Keratinocyte (primary cell): ENCODE data around the gene PIP4K2C. TPM values are rescaled to one million over a fixed set of nuclear protein-coding genes. Genes with fewer than 3 reads are reported as not detected.
A peak's percentile ranks its signal among the peaks of the same experiment; 100 is the strongest.

Experiments
- DNase-seq: peaks from one replicate; pipeline ENCODE4 v3.0.0-alpha.2; 2011; ENCODE audit warnings: low read depth, missing footprints, low spot score
- FAIRE-seq: peaks from 2 replicates; lab custom pipeline; 2011; peaks lifted over from hg19 to GRCh38; lab: Jason Lieb, UNC
- H2AFZ ChIP-seq: 2 replicates; pipeline ENCODE4 v1.6.0; 2012; ENCODE audit warnings: low read length, control low read depth, inconsistent platforms; ENCODE audit not compliant: control insufficient read depth
- H3K27ac ChIP-seq: 2 replicates; pipeline ENCODE4 v1.5.1; 2011; ENCODE audit warnings: low read length; ENCODE audit not compliant: control insufficient read depth, insufficient read depth
- H3K27me3 ChIP-seq: 3 replicates; pipeline ENCODE4 v1.6.0; 2011; ENCODE audit warnings: low read length; ENCODE audit not compliant: control insufficient read depth, insufficient read depth; ENCODE audit errors: extremely low read depth
- H3K36me3 ChIP-seq, 2 experiments: 2 replicates in 1 of 2; 3 replicates in 1 of 2; pipeline ENCODE4 v1.5.1; 2011; ENCODE audit warnings: low read length in 2 of 2, mild to moderate bottlenecking in 1 of 2; ENCODE audit not compliant: control insufficient read depth in 2 of 2, insufficient read depth in 2 of 2; ENCODE audit errors: extremely low read depth in 1 of 2
- H3K4me1 ChIP-seq: 3 replicates; pipeline ENCODE4 v1.5.1; 2011; ENCODE audit warnings: low read length; ENCODE audit not compliant: control insufficient read depth, insufficient read depth; ENCODE audit errors: extremely low read depth
- H3K4me2 ChIP-seq: 3 replicates; pipeline ENCODE4 v1.6.0; 2011; ENCODE audit warnings: low read depth, low read length; ENCODE audit not compliant: control insufficient read depth, insufficient read depth; ENCODE audit errors: extremely low read depth
- H3K4me3 ChIP-seq, 3 experiments: fragments of 200-600 bp in 1 of 3; sonication (generic) in 1 of 3; 2 replicates in 2 of 3; 3 replicates in 1 of 3; pipeline ENCODE4 v1.5.1; 2011 to 2016; ENCODE audit warnings: low read length in 3 of 3, mild to moderate bottlenecking in 3 of 3, control low read depth in 2 of 3, inconsistent platforms in 1 of 3, low read depth in 1 of 3, mixed read lengths in 1 of 3, mixed run types in 1 of 3, moderate library complexity in 1 of 3; ENCODE audit not compliant: control insufficient read depth in 2 of 3, insufficient read depth in 2 of 3; ENCODE audit errors: extremely low read depth in 1 of 3
- H3K79me2 ChIP-seq: 2 replicates; pipeline ENCODE4 v1.6.0; 2012; ENCODE audit warnings: low read length; ENCODE audit not compliant: control insufficient read depth, insufficient read depth
- H3K9ac ChIP-seq: 3 replicates; pipeline ENCODE4 v1.6.0; 2011; ENCODE audit warnings: low read length; ENCODE audit not compliant: control insufficient read depth, insufficient read depth; ENCODE audit errors: extremely low read depth
- H3K9me1 ChIP-seq: 3 replicates; pipeline ENCODE4 v1.6.0; 2011; ENCODE audit warnings: low read length; ENCODE audit not compliant: control insufficient read depth, insufficient read depth; ENCODE audit errors: extremely low read depth
- H3K9me3 ChIP-seq: 2 replicates; pipeline ENCODE4 v1.5.1; 2012; ENCODE audit warnings: low read depth, low read length; ENCODE audit not compliant: control insufficient read depth
- H4K20me1 ChIP-seq: 3 replicates; pipeline ENCODE4 v1.6.0; 2011; ENCODE audit warnings: low read length; ENCODE audit not compliant: control insufficient read depth, insufficient read depth; ENCODE audit errors: extremely low read depth
- CTCF ChIP-seq, 3 experiments: IDR thresholded peaks in 1 of 3; conservative IDR thresholded peaks in 1 of 3; optimal IDR thresholded peaks in 1 of 3; 2 replicates in 2 of 3; 3 replicates in 1 of 3; pipeline versions ENCODE3 to v1.5.1; 2011; ENCODE audit warnings: low read length in 3 of 3, mild to moderate bottlenecking in 3 of 3, moderate library complexity in 2 of 3, control low read depth in 1 of 3, inconsistent platforms in 1 of 3; ENCODE audit not compliant: insufficient read depth in 2 of 3; ENCODE audit errors: extremely low read depth in 1 of 3
- EZH2 ChIP-seq: IDR thresholded peaks from one replicate; pipeline ENCODE4 v1.6.1; 2012; ENCODE audit warnings: inconsistent platforms, mild to moderate bottlenecking, low read length, moderate library complexity
- dilution Hi-C: fragments of 300-500 bp; cut with MboI; formaldehyde crosslinking; loops from one replicate; pipeline ENCODE4 v1.7.0; 2020; ENCODE audit warnings: low sequenced_read_pairs; ENCODE audit not compliant: extremely low pct_ligation_motif_present
- polyA plus RNA-seq, 5 experiments: library from polyadenylated mRNA; depleted of rRNA in 3 of 5; stranded (reverse) in 3 of 5; stranded (forward) in 1 of 5; unstranded in 1 of 5; fragments of >200 nt; gene quantifications; 1 replicate in 1 of 5; 2 replicates in 3 of 5; 3 replicates in 1 of 5; pipeline versions ENCODE4 v1.2.1 to v1.2.3, GENCODE V29; 2011 to 2012; ENCODE audit warnings: missing spikeins in 2 of 5, low read depth in 1 of 5, low replicate concordance in 1 of 5

Gene PIP4K2C
- polyA plus RNA-seq, 1 donor (not counting 4 experiments of a cell fraction or from before 2014, with no cell fraction given) = 93.6 TPM

DNA sequence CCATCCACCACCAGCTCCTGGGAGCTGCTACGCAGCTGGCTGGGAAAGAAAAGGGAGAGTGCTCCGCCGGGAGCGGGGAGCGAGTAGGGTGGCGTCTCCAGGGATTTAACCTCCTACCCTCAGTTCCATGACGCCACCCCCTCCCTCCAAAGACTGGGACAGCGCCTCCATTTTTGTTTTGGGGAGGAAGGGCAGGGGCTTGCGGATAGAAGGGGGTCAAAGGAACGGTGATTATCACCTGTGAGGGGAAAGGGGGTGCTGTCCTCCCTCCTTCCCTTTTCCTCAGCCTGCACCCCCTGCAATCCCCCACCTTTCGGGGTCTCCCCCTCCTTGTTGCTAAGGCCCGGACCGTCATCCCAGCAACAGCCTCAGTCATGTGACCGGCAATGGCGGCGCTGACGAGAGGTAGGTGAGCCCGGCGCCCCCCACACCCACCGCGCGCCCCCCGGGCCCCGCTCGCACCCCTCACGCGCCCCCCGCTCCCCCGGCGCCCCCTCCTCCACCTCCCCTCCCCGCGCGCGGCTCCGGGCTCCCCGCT is 13.5 kb downstream of the PIP4K2C start, which contains the start of gene DTX3:
DTX3 (plus strand) TSS at position 371 of the 538 bp plus-strand sequence. CDS start 1,694 bp downstream, outside the sequence.
- TF ChIP-seq CTCF (optimal IDR thresholded peaks at IDR 0.05 in 1 of 3, IDR thresholded peaks at IDR 0.05 in 1 of 3, conservative IDR thresholded peaks at IDR 0.05 in 1 of 3; ENCODE audit: extremely low read depth in 1 of 3, insufficient read depth in 2 of 3, low read length in 3 of 3) (no peak), EZH2 (peak; percentile 34)
- peak within 1 kb of the TSS; percentile 44 to 73 (median 53) for H3K4me3 ChIP-seq

GRCh38 chr12:57604992-57605810 is 14.2 kb downstream of the PIP4K2C start:
- no peak for DNase-seq
- Histone ChIP-seq H3K4me1 (peaks cover 12% of the 10 kb centered on the region), H3K27ac (no peak overlapping the region), H2AFZ (peak overlapping the region; percentile 53), H3K79me2 (no peaks in the 10 kb centered on the region), H3K9me1 (peaks cover 3% of the 10 kb centered on the region), H3K4me3 (peak overlapping the region; percentile 44 to 54 (median 53)), H4K20me1 (no peaks in the 10 kb centered on the region), H3K9me3 (no peaks in the 10 kb centered on the region), H3K4me2 (peak overlapping the region; percentile 71), H3K27me3 (peaks cover 18% of the 10 kb centered on the region), H3K9ac (peak overlapping the region; percentile 37), H3K36me3 (peaks cover 12 to 13% of the 10 kb centered on the region in 2 experiments)
- TF ChIP-seq EZH2 (peak; percentile 21), CTCF (optimal IDR thresholded peaks at IDR 0.05 in 1 of 3, IDR thresholded peaks at IDR 0.05 in 1 of 3, conservative IDR thresholded peaks at IDR 0.05 in 1 of 3; ENCODE audit: extremely low read depth in 1 of 3, insufficient read depth in 2 of 3, low read length in 3 of 3) (no peak)
- no peak for FAIRE-seq
- dilution Hi-C loops = no loop called here

More for the DNA sequence above, 13.5 kb downstream of the PIP4K2C start, which contains the start of gene DTX3:
- Histone ChIP-seq H3K9ac (peak within 1 kb of the TSS; percentile 71), H3K4me2 (peak within 1 kb of the TSS; percentile 89), H4K20me1 (no peaks in the 10 kb centered on the region), H3K9me3 (no peaks in the 10 kb centered on the region), H3K4me1 (peaks cover 12% of the 10 kb centered on the region), H3K79me2 (no peaks in the 10 kb centered on the region), H3K9me1 (peaks cover 3% of the 10 kb centered on the region), H3K27ac (peak within 1 kb of the TSS; percentile 31), H3K36me3 (peaks cover 12 to 15% of the 10 kb centered on the region in 2 experiments), H3K27me3 (peaks cover 18% of the 10 kb centered on the region), H2AFZ (peak within 1 kb of the TSS; percentile 84)
- dilution Hi-C loops = no loop called here
- DNase-seq (no peak), FAIRE-seq (no peak)
